Thymus (tissue), 11 donors: ENCODE measurements around the gene LVRN. TPM values are rescaled to one million over a fixed set of nuclear protein-coding genes. Genes with fewer than 3 reads are reported as not detected.
A peak's percentile ranks its signal among the peaks of the same experiment; 100 is the strongest.

Experiments used
- DNase-seq, 9 donors: peaks; one replicate each; pipeline ENCODE4 v3.0.0-alpha.2; 2013; ENCODE audit warnings: low spot score in 9 of 9, low read depth in 6 of 9, missing footprints in 1 of 9
- H3K27ac ChIP-seq, 2 donors: one replicate each; pipeline ENCODE4 v1.5.1; 2013; ENCODE audit warnings: control low read depth in 1 of 2, low read depth in 1 of 2, low read length in 1 of 2, mild to moderate bottlenecking in 1 of 2, moderate library complexity in 1 of 2
- H3K27me3 ChIP-seq, 2 donors: one replicate each; pipeline ENCODE4 v1.5.1; 2013; ENCODE audit warnings: low read length in 1 of 2; ENCODE audit not compliant: control insufficient read depth in 2 of 2, insufficient read depth in 1 of 2
- H3K36me3 ChIP-seq, 2 donors: one replicate each; pipeline ENCODE4 v1.5.1; 2013; ENCODE audit warnings: low read length in 1 of 2, mild to moderate bottlenecking in 1 of 2, moderate library complexity in 1 of 2; ENCODE audit not compliant: control insufficient read depth in 2 of 2, insufficient read depth in 2 of 2
- H3K4me1 ChIP-seq, 2 donors: one replicate each; pipeline ENCODE4 v1.5.1; 2013; ENCODE audit warnings: low read length in 2 of 2; ENCODE audit not compliant: control insufficient read depth in 2 of 2, insufficient read depth in 2 of 2
- H3K4me3 ChIP-seq, 2 donors: one replicate each; pipeline ENCODE4 v1.5.1; 2013; ENCODE audit warnings: low read length in 2 of 2, control low read depth in 1 of 2, mild to moderate bottlenecking in 1 of 2
- H3K9me3 ChIP-seq, 2 donors: one replicate each; pipeline ENCODE4 v1.5.1; 2013; ENCODE audit warnings: low read length in 1 of 2, mild to moderate bottlenecking in 1 of 2; ENCODE audit not compliant: control insufficient read depth in 2 of 2, insufficient read depth in 1 of 2
- WGBS: extraction: QIAGEN DNeasy Blood & Tissue Kit; methylation state at CpG from one replicate; pipeline ENCODE4 v1.1.7; 2013; 5-methylcytosine and 5-hydroxymethylcytosine counted together
- polyA plus RNA-seq: library from polyadenylated mRNA; stranded (reverse); fragments of 200-250 nt; gene quantifications from one replicate; pipeline ENCODE4 v1.2.3, GENCODE V29; 2013
- total RNA-seq: library from RNA; stranded (reverse); fragments of 120-200 nt; gene quantifications from one replicate; pipeline ENCODE4 v1.2.4, GENCODE V29; 2013
- donor health status: healthy.

Gene LVRN
- total and polyA plus RNA-seq, 2 donors, result 0.14 to 0.32 TPM

- no peaks in the 10 kb centered on the region for H3K9me3 ChIP-seq
- DNase-seq, result no peak
- peaks cover 0 to 2% of the 10 kb centered on the region in 2 donors for H3K4me1 ChIP-seq
- no peaks in the 10 kb centered on the region for H3K27me3 ChIP-seq
- no peak overlapping the region for H3K27ac ChIP-seq
- H3K36me3 ChIP-seq, result no peaks in the 10 kb centered on the region
- WGBS, result 80% methylated on average over 3 of the region's 3 CpGs
- H3K4me3 ChIP-seq, result no peak overlapping the region
Observed at GRCh38 chr5:116032991-116033390, 70.7 kb downstream of the LVRN start.

GRCh38 chr5:116035123-116035522 is 72.8 kb downstream of the LVRN start:
- no peak overlapping the region for H3K4me3 ChIP-seq
- H3K4me1 ChIP-seq, result peaks cover 0 to 8% of the 10 kb centered on the region in 2 donors
- H3K9me3 ChIP-seq, result no peaks in the 10 kb centered on the region
- no peaks in the 10 kb centered on the region for H3K27me3 ChIP-seq
- H3K36me3 ChIP-seq, result no peaks in the 10 kb centered on the region
- DNase-seq, result no peak
- H3K27ac ChIP-seq, result no peak overlapping the region
- WGBS, result 98% methylated on average over 5 of the region's 5 CpGs

- no peaks in the 10 kb centered on the region for H3K9me3 ChIP-seq
- H3K4me3 ChIP-seq, result no peak overlapping the region
- H3K27me3 ChIP-seq, result no peaks in the 10 kb centered on the region
- H3K36me3 ChIP-seq, result no peaks in the 10 kb centered on the region
- no peak overlapping the region for H3K27ac ChIP-seq
- WGBS, result 79% methylated on average over 3 of the region's 3 CpGs
- peaks cover 0 to 8% of the 10 kb centered on the region in 2 donors for H3K4me1 ChIP-seq
- DNase-seq, result no peak
Observed at GRCh38 chr5:116037236-116037822, 75.1 kb downstream of the LVRN start.

- Histone ChIP-seq H3K9me3 (no peaks in the 10 kb centered on the region), H3K27ac (peak overlapping the region in 1 of 2 donors; percentile 67), H3K4me1 (peaks cover 0 to 8% of the 10 kb centered on the region in 2 donors), H3K4me3 (no peak overlapping the region), H3K27me3 (no peaks in the 10 kb centered on the region), H3K36me3 (no peaks in the 10 kb centered on the region)
- 45% methylated on average over 3 of the region's 3 CpGs for WGBS
- peak; percentile 12 to 73 (median 24) for DNase-seq
Observed at GRCh38 chr5:116038817-116039216, 76.5 kb downstream of the LVRN start.

- H3K4me3 ChIP-seq, result no peak overlapping the region
- no peak overlapping the region for H3K27ac ChIP-seq
- DNase-seq, result no peak
- no peaks in the 10 kb centered on the region for H3K9me3 ChIP-seq
- no peaks in the 10 kb centered on the region for H3K36me3 ChIP-seq
- peaks cover 0 to 6% of the 10 kb centered on the region in 2 donors for H3K4me1 ChIP-seq
- no peaks in the 10 kb centered on the region for H3K27me3 ChIP-seq
Observed at GRCh38 chr5:116042375-116042774, 80.1 kb downstream of the LVRN start.

GRCh38 chr5:116044073-116044472 is 81.8 kb downstream of the LVRN start:
- peaks cover 0 to under 1% of the 10 kb centered on the region in 2 donors for H3K4me1 ChIP-seq
- no peak overlapping the region for H3K4me3 ChIP-seq
- DNase-seq, result no peak
- 92% methylated on average over 3 of the region's 3 CpGs for WGBS
- no peaks in the 10 kb centered on the region for H3K9me3 ChIP-seq
- H3K27me3 ChIP-seq, result no peaks in the 10 kb centered on the region
- H3K36me3 ChIP-seq, result no peaks in the 10 kb centered on the region
- no peak overlapping the region for H3K27ac ChIP-seq

GRCh38 chr5:116045821-116046220 is 83.5 kb downstream of the LVRN start:
- Histone ChIP-seq H3K27me3 (no peaks in the 10 kb centered on the region), H3K4me3 (no peak overlapping the region), H3K27ac (no peak overlapping the region), H3K9me3 (no peaks in the 10 kb centered on the region), H3K36me3 (no peaks in the 10 kb centered on the region), H3K4me1 (no peaks in the 10 kb centered on the region)
- DNase-seq, result no peak
- 88% methylated on average over 2 of the region's 2 CpGs for WGBS

GRCh38 chr5:116046261-116046660 is 84.0 kb downstream of the LVRN start:
- no peaks in the 10 kb centered on the region for H3K36me3 ChIP-seq
- H3K9me3 ChIP-seq, result no peaks in the 10 kb centered on the region
- no peaks in the 10 kb centered on the region for H3K27me3 ChIP-seq
- no peak for DNase-seq
- 95% methylated on average over 3 of the region's 3 CpGs for WGBS
- no peak overlapping the region for H3K27ac ChIP-seq
- no peak overlapping the region for H3K4me3 ChIP-seq
- no peaks in the 10 kb centered on the region for H3K4me1 ChIP-seq

- Histone ChIP-seq H3K4me3 (no peak overlapping the region), H3K27me3 (no peaks in the 10 kb centered on the region), H3K9me3 (no peaks in the 10 kb centered on the region), H3K27ac (no peak overlapping the region), H3K4me1 (no peaks in the 10 kb centered on the region), H3K36me3 (no peaks in the 10 kb centered on the region)
- 95% methylated on average over 2 of the region's 2 CpGs for WGBS
- DNase-seq, result no peak
Observed at GRCh38 chr5:116046823-116047222, 84.5 kb downstream of the LVRN start.
